Natural killer cell treated with Interleukin-12 subunit alpha and Interleukin-12 subunit beta and Interleukin-15 and Interleukin-18, amount 100 ng/mL, for 72 hours (primary cell): ENCODE data around the gene GPSM3. TPM values are rescaled to one million over a fixed set of nuclear protein-coding genes. Genes with fewer than 3 reads are reported as not detected.
"Not testable (repeated sequence)": the region's sequence is repeated elsewhere in the genome, so short reads cannot be mapped to it uniquely, and the experiment has no call there.

Experiments
- ATAC-seq, 2 donors: fragments of 150-1000 bp; cut with Tn5 transposase in 1 of 2; sonication (Bioruptor Pico), chemical (Tn5 transposase) in 1 of 2; 2 replicates each; pipeline ENCODE4 v1.10.0; 2021
- DNase-seq: peaks from one replicate; pipeline ENCODE4 v3.0.0; 2022; ENCODE audit warnings: low spot score
- H3K27ac Mint-ChIP-seq, 2 donors: 1 replicate in 1 of 2; 2 replicates in 1 of 2; pipeline ENCODE4 v1.8.0; 2022; ENCODE audit warnings: mixed read lengths in 2 of 2, mild to moderate bottlenecking in 1 of 2, moderate library complexity in 1 of 2
- H3K27me3 Mint-ChIP-seq, 2 donors: 1 replicate in 1 of 2; 2 replicates in 1 of 2; pipeline ENCODE4 v1.8.0; 2022; ENCODE audit warnings: mixed read lengths in 2 of 2
- H3K36me3 Mint-ChIP-seq: one replicate; pipeline ENCODE4 v1.8.0; 2022; ENCODE audit warnings: mixed read lengths
- H3K4me1 Mint-ChIP-seq, 2 donors: 1 replicate in 1 of 2; 2 replicates in 1 of 2; pipeline ENCODE4 v1.8.0; 2022; ENCODE audit warnings: low read depth in 2 of 2, mixed read lengths in 2 of 2, mild to moderate bottlenecking in 1 of 2
- H3K4me3 Mint-ChIP-seq: one replicate; pipeline ENCODE4 v1.8.0; 2022; ENCODE audit warnings: mixed read lengths
- H3K9me3 Mint-ChIP-seq: 2 replicates; pipeline ENCODE4 v1.8.0; 2022; ENCODE audit warnings: mixed read lengths
- total RNA-seq, 2 donors: library from RNA; stranded (reverse); gene quantifications; one replicate each; pipeline ENCODE4 v1.2.3, GENCODE V29; 2022

GPSM3 gene
- total RNA-seq, 2 donors from 2014 or later, result 131 to 143 TPM

DNA sequence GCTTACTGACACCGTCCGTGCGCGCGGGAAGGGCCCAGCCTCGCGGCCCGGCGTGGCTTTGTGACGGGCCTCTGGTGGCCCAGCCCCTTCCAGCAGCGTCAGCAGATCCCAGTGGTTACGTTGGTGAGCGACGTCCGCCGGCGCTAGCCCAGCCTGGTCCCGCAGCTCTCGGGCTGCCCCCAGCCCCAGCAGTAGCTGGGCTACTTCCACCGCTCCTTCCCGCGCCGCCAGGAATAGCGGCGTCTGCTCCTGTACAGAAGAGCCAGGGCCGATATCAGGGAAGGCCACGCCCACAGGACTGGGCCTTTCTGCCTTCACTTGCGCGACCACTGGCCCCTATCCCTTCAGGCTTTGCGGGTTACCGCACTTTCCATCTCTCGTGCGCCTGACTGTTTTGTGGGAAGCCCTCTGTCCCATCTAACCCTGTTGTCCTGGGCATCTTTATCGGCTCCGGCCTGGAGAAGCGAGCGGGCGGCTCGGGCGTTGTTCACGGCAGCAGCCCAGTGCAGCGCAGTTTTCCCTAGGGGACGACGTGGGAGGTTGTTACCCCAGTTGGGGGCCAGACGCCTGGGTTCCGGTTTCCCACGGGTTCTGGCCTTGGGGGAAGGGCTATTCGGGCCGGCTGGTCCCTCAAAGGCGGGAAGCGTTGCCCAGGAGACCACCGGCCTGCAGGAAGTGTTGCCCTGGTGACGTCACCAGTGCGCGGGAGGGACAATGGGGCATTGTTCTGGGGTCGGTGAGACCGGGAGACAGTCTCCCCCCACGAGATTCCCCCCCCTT lies 3.6 kb upstream of the GPSM3 start:
- peak; percentile 0 to 2 for ATAC-seq
- H3K4me1 Mint-ChIP-seq, result peaks cover 44 to 46% of the 10 kb centered on the region in 2 donors
- H3K27me3 Mint-ChIP-seq, result no peaks in the 10 kb centered on the region

DNA sequence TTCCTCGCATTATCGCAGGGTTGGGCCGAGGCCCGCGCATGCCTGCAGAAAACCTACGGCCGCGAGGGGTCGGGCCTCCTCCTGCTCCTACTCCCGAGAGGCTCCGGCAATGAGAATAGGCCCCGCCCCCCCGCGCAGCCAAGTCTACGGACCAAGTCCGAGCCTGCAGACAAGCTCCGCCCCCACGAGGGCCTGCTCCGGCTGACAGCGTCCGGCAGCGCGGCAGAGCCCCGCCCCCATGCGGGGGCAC lies 3.1 kb upstream of the GPSM3 start:
- H3K4me1 Mint-ChIP-seq, result peaks cover 48% of the 10 kb centered on the region in 2 donors
- H3K36me3 Mint-ChIP-seq, result no peaks in the 10 kb centered on the region
- no peaks in the 10 kb centered on the region for H3K9me3 Mint-ChIP-seq
- H3K27me3 Mint-ChIP-seq, result no peaks in the 10 kb centered on the region
- ATAC-seq, result peak; percentile 92 to 94
- DNase-seq, result peak; percentile 100
- H3K4me3 Mint-ChIP-seq, result peak overlapping the region; percentile 91
- peak overlapping the region; percentile 96 to 98 for H3K27ac Mint-ChIP-seq

More for the DNA sequence above, 3.6 kb upstream of the GPSM3 start:
- peak overlapping the region; percentile 96 to 98 for H3K27ac Mint-ChIP-seq
- peak; percentile 85 for DNase-seq
- H3K4me3 Mint-ChIP-seq, result peak overlapping the region; percentile 91
- no peaks in the 10 kb centered on the region for H3K36me3 Mint-ChIP-seq
- no peaks in the 10 kb centered on the region for H3K9me3 Mint-ChIP-seq

DNA sequence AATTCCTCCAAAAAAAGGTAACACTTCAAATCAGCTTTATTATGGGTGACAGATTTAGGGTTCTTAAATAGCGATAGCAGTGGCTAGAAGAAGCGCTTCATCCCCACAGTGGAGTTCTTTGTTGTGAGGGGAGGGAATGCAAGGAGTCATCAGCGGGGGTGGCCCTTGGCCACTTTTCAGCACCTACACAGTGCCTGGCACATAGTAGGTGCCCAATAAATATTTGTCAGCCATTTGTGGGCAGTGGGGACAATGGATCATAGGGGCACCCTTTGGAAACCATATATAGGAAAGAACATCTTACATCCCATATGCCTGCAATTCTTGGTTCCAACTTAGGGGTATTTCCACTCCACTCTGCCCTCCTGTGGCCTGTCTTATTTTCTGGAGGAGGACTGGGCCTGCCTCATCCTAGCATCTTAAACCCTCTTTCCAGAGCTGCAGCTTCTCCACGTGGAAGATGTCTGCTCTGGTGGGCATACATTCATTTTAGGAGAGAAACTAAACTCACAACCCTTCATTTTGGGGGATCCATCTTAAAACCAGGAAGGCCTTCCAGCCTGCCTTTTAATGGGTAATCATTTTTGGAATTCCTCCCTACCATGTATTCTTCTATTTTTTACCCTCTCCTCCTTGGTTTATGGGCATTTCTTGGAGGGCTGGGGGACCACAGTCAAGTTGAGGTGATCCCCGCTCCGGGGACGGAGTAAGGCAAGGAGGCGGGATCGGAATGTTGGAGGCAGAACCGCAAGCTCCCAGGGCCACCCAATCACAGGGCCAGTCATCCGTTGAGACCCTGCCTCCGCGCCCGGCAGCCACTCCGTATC lies 2.6 kb upstream of the GPSM3 start:
- no peaks in the 10 kb centered on the region for H3K36me3 Mint-ChIP-seq
- H3K4me1 Mint-ChIP-seq, result peaks cover 48% of the 10 kb centered on the region in 2 donors
- H3K27me3 Mint-ChIP-seq, result no peaks in the 10 kb centered on the region
- peak overlapping the region; percentile 96 to 98 for H3K27ac Mint-ChIP-seq
- ATAC-seq (no peak), DNase-seq (peak; percentile 34)
- H3K4me3 Mint-ChIP-seq, result peak overlapping the region; percentile 91
- H3K9me3 Mint-ChIP-seq, result no peaks in the 10 kb centered on the region

DNA sequence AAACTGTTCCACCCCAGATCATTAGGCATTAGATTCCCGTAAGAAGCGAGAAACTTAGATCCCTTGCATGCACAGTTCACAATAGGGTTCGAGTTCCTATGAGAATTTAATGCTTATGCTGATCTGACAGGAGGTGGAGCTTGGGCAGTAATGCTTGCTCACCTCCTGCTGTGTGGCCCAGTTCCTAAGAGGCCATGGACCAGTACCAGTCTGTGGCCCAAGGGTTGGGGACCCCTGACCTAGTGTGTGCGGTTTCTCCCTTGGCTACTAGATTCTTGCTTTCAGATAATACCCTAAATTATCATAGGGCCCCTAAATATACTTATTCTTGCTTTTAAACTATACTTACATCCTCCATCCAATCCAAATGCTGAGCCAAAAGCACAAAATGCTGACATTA lies 1.9 kb upstream of the GPSM3 start:
- H3K27ac Mint-ChIP-seq, result peak overlapping the region; percentile 96 to 98
- no peak for ATAC-seq
- DNase-seq, result peak; percentile 13
- no peaks in the 10 kb centered on the region for H3K27me3 Mint-ChIP-seq
- peaks cover 48% of the 10 kb centered on the region in 2 donors for H3K4me1 Mint-ChIP-seq
- no peaks in the 10 kb centered on the region for H3K36me3 Mint-ChIP-seq
- H3K4me3 Mint-ChIP-seq, result peak overlapping the region; percentile 91
- H3K9me3 Mint-ChIP-seq, result no peaks in the 10 kb centered on the region

DNA sequence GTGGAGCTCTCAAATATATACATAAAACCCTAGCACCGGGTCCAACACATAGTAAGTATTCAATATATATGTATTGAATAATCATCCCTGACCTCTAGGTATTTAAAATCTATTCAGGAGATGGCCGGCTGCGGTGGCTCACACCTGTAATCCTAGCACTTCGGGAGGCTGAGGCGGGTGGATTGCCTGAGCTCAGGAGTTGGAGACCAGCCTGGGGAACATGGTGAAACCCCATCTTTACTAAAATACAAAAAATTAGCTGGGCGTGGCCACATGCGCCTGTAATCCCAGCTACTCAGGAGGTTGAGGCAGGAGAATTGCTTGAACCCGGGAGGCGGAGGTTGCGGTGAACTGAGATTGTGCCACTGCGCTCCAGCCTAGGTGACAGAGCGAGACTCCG lies 653 bp upstream of the GPSM3 start:
- Mint-ChIP-seq H3K4me1 (peaks cover 58 to 60% of the 10 kb centered on the region in 2 donors), H3K4me3 (peak overlapping the region; percentile 90), H3K27ac (peak overlapping the region; percentile 96 to 98)
- not testable (repeated sequence) for DNase-seq, ATAC-seq, H3K27me3 Mint-ChIP-seq, H3K36me3 Mint-ChIP-seq, H3K9me3 Mint-ChIP-seq

DNA sequence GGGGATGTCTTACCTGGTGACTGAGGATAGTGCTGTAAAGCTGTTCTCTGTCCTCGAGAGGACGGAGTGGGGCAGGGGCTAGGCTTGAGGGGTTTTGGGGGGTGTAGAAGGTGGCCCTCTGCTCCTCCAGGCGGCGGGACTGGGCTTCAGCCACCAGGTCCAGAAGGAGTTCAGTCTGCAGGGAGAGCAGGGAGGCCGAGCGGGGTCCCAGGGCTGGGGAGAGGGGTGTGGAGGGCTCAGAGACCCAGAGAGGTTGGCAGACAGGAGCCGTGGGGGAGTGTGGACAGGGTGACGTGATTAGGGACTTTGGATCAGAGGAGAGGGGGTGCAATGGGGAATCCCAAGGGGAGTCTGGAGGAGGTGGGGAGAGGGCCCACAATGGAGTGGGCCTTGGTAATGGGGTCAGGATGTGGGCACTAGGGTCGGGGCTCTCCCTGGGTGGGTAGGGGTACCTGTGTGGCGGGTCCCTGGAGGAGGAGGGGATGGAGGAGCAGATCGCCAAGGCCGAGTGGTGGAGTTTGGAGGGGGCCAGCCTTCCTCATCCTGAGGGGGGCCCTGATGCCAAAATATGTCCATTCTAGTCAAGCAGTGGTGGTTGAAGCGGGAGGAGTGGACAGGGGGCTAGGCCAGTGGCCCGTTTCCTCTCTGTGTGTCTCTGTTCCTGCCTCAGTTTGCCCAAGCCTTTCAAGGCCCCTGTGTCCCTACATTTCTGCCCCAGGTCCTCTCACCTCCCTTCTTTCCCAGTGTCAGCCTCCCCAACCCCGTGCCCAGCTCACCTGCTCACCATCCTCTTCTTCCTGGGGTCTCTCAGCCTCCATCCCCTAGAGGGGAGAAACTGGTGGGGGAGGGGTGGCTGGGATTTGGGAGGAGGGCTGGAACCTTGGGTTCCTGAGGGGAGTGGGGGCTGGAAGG lies 491 bp downstream of the GPSM3 start:
- Mint-ChIP-seq H3K27ac (peak overlapping the region; percentile 96 to 98), H3K9me3 (no peaks in the 10 kb centered on the region), H3K4me3 (peak overlapping the region; percentile 90), H3K27me3 (no peaks in the 10 kb centered on the region), H3K36me3 (peaks cover 15% of the 10 kb centered on the region), H3K4me1 (peaks cover 62 to 64% of the 10 kb centered on the region in 2 donors)
- peak; percentile 82 for DNase-seq
- ATAC-seq, result no peak

DNA sequence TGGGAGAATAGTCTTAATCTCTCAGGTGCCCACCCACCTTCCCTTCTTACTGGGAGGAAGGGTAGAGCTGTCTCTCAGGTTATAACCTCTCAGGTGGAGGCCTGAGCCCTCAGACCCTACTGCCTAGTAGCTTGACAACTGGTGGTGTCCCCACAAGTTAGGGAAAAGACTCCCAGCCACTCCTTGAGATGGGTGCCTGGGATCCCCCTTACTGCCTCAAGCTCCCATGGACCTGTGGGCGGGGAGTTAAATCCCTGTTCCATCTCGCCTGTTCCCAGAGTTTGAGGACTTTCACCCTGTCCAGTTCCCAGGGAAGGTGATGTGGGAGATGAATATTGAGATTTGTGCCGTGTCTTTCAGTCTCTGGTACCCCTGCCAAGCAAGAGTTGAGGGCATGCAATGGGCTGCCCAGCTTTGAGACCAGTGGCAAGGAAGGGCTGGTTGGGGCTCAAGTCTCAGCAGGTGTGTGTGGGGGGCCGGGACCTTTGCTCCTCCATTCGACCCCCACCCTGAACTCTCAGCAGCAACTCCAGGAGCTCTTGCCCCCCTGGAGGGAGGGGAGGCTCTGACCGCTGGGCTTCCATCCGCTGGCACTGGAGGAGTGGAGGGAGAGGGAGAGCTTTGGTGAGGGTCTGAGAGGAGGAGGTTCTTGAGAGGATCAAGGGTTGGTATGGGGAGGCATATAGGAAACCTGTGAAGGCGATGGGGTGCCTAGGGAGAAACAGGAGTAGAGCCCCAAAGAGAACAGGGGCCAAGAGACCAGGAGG lies 1.3 kb downstream of the GPSM3 start:
- H3K4me3 Mint-ChIP-seq, result peak overlapping the region; percentile 90
- ATAC-seq (no peak), DNase-seq (peak; percentile 50)
- no peaks in the 10 kb centered on the region for H3K9me3 Mint-ChIP-seq
- H3K36me3 Mint-ChIP-seq, result peaks cover 21% of the 10 kb centered on the region
- peak overlapping the region; percentile 96 to 98 for H3K27ac Mint-ChIP-seq
- peaks cover 62 to 68% of the 10 kb centered on the region in 2 donors for H3K4me1 Mint-ChIP-seq
- H3K27me3 Mint-ChIP-seq, result no peaks in the 10 kb centered on the region

DNA sequence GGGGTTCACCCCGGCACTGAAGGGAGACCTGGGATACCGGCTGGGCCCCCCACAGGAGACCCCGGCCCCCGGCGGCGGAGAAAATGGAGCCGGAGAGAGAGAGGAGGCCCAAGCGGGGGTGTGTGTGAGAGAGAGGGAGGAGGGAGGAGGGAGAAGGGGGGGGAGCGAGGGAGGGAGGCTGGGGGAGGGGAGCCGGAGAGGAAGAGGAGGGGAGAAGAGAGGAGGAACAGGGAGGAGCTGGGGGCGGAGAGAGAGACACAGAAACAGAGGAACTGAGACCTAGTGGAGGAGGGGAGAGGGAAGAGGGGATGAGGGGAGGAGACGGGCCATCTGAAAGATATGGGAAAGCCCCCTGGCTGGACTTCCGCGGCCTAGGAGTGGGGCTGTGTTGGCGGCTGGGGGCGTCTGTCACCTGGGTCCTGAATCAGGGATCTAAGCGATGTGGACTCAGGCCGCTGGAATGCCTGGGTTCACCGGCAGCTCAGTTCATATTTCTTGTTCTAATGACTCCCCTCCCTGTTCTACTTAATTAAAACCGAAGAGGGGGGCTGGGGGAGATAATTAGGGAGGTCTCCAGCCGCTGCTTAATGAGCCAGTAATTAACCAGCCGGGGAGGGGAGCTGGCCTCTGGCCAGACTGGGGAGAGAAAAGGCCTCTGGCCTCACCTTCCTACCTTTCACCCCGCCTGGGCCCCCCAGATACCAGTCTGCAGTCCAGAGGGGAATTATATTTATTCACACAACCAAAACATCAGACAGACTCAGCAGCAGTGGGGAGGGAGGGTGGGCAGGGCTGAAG lies 2.2 kb downstream of the GPSM3 start, which contains the start of gene PBX2:
Gene PBX2 (minus strand): TSS at position 149 of the 798 bp plus-strand sequence. CDS start 287 bp downstream, outside the sequence.
- peaks cover 64 to 71% of the 10 kb centered on the region in 2 donors for H3K4me1 Mint-ChIP-seq
- ATAC-seq (peak; percentile 82 to 89), DNase-seq (peak; percentile 91)
- peak within 1 kb of the TSS; percentile 99 for H3K4me3 Mint-ChIP-seq
- no peaks in the 10 kb centered on the region for H3K27me3 Mint-ChIP-seq
- H3K9me3 Mint-ChIP-seq, result no peaks in the 10 kb centered on the region
- H3K36me3 Mint-ChIP-seq, result peaks cover 21% of the 10 kb centered on the region
- H3K27ac Mint-ChIP-seq, result peak within 1 kb of the TSS; percentile 96 to 98

DNA sequence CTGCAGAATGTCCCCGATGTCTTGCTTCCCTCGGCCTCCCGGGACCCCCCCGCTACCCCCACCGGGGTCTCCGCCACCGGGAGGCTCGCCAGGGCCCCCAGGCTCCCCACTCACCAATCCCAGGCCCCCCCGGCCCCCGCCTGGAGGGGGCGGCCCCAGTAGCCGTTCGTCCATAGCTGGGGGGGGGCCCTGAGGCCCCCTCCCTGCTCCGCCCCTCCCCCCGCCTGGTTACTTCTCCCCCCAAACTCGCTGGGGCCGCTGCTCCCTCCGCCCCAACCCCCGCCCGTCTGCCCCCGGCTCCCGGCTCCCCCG lies 2.7 kb downstream of the GPSM3 start:
- ATAC-seq, result peak; percentile 0 to 2
- no peaks in the 10 kb centered on the region for H3K9me3 Mint-ChIP-seq
- H3K27ac Mint-ChIP-seq, result peak overlapping the region; percentile 96 to 98
- peak; percentile 61 for DNase-seq
- H3K27me3 Mint-ChIP-seq, result no peaks in the 10 kb centered on the region
- peak overlapping the region; percentile 99 for H3K4me3 Mint-ChIP-seq
- H3K4me1 Mint-ChIP-seq, result peaks cover 58 to 65% of the 10 kb centered on the region in 2 donors
- peaks cover 21% of the 10 kb centered on the region for H3K36me3 Mint-ChIP-seq

DNA sequence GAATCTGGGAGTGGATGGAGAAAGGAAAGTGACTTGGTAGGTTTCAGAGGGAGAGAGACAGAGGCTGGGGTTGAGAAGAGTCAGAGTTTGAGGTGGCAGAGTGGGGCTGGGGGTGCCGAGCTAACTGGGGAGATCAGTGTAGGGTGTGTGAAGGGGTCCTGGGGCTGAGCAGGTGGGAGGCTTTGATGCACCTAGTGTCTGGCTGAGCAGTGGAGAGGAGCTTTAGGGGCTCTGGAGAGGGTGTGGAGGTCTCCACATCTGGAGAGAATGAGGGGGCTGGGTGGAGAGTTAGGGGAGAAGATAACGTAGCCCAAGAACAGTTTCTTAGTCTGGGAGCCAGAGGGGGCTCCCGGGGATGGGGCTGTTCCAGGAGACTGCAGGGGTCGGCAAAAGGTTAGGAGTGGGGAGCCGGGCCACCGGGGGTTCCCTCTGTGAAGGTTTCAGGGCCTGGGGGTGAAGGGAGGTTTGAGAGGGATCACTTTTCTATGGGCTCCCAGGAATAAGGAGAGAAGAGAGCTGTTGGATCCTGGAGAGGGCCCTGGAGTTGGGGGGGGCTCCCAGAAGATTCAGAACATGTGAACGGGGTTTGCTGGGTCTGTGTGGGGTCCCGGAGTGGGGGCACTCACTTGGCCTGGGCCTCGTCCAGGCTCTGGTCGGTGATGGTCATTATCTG lies 3.2 kb downstream of the GPSM3 start:
- no peaks in the 10 kb centered on the region for H3K27me3 Mint-ChIP-seq
- H3K27ac Mint-ChIP-seq, result peak overlapping the region; percentile 96 to 98
- peaks cover 56 to 60% of the 10 kb centered on the region in 2 donors for H3K4me1 Mint-ChIP-seq
- H3K9me3 Mint-ChIP-seq, result no peaks in the 10 kb centered on the region
- H3K4me3 Mint-ChIP-seq, result peak overlapping the region; percentile 99
- no peak for ATAC-seq
- peak; percentile 56 for DNase-seq
- peaks cover 21% of the 10 kb centered on the region for H3K36me3 Mint-ChIP-seq

DNA sequence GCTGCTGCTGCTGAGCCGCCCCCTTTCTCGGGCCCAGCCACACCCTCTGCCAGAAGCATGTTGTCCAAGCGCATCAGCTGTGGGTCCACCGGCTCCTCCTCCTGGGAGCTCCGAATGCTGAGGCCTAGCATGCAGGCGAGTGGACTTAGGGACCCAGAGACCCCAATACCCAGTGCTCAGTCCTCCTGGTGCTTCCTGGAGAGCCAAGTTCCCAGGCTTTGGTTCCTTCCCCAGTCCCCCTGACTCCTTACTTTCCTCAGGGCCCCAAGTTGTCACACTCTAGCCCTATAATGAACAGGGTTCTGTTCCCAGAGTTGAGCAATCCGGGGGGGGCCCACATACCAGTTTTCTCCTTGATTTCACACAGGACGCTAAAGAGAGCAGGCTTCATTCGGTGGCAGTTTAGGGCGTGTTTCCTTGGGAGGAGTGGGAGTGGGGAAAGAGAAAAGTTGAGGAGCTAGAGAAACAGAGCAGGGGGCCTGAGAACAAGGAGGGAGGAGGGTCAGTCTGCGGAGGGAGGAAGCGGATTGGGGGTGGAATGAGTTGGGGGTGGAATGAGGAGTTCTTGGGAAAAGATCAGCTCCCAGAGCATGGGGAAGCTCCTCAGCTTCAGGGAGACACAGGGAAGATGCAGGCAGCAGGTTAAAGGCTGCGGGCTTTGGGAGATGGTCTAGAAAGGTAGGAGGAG lies 3.9 kb downstream of the GPSM3 start:
- H3K27me3 Mint-ChIP-seq, result no peaks in the 10 kb centered on the region
- DNase-seq (peak; percentile 58), ATAC-seq (no peak)
- H3K4me3 Mint-ChIP-seq, result peak overlapping the region; percentile 99
- H3K4me1 Mint-ChIP-seq, result peaks cover 50 to 53% of the 10 kb centered on the region in 2 donors
- H3K27ac Mint-ChIP-seq, result peak overlapping the region; percentile 96 to 98
- no peaks in the 10 kb centered on the region for H3K9me3 Mint-ChIP-seq
- H3K36me3 Mint-ChIP-seq, result peaks cover 21% of the 10 kb centered on the region
